Measurements from ENCODE around the gene TAF1B.

Gene TAF1B

GRCh38 chr2:9843229-9844035 is at the start of gene TAF1B:
TSS of gene TAF1B (plus strand) at chr2:9843474. CDS start at chr2:9843542, 68 bp downstream.
- peak; percentile 69 for DNase-seq

GRCh38 chr2:9793918-9794717 is 49.2 kb upstream of the TAF1B start:
- DNase-seq: no peak

GRCh38 chr2:9795071-9795470 is 48.2 kb upstream of the TAF1B start:
- no peak for DNase-seq

GRCh38 chr2:9796056-9797010 is 46.9 kb upstream of the TAF1B start:
- DNase-seq: no peak

GRCh38 chr2:9797086-9797485 is 46.2 kb upstream of the TAF1B start:
- DNase-seq: no peak

GRCh38 chr2:9797681-9798556 is 45.4 kb upstream of the TAF1B start:
- DNase-seq: no peak

GRCh38 chr2:9799011-9799596 is 44.2 kb upstream of the TAF1B start:
- DNase-seq: no peak

GRCh38 chr2:9799729-9800632 is 43.3 kb upstream of the TAF1B start:
- peak; percentile 47 for DNase-seq

GRCh38 chr2:9800639-9800974 is 42.7 kb upstream of the TAF1B start:
- no peak for DNase-seq

- no peak for DNase-seq
Observed at GRCh38 chr2:9800975-9801726, 42.1 kb upstream of the TAF1B start.

- DNase-seq: no peak
Observed at GRCh38 chr2:9802576-9802993, 40.7 kb upstream of the TAF1B start.

GRCh38 chr2:9803023-9803805 is 40.1 kb upstream of the TAF1B start:
- no peak for DNase-seq

- no peak for DNase-seq
Observed at GRCh38 chr2:9805435-9806297, 37.6 kb upstream of the TAF1B start.

- DNase-seq: no peak
Observed at GRCh38 chr2:9806298-9806610, 37.0 kb upstream of the TAF1B start.

GRCh38 chr2:9806656-9807055 is 36.6 kb upstream of the TAF1B start:
- no peak for DNase-seq

- no peak for DNase-seq
Observed at GRCh38 chr2:9807056-9807455, 36.2 kb upstream of the TAF1B start.

GRCh38 chr2:9807555-9808305 is 35.5 kb upstream of the TAF1B start:
- DNase-seq: no peak
